HEK293 (cell line): ENCODE measurements around the gene FLRT1.

Source experiments
- CTCF ChIA-PET: fragments of 350-600 bp; formaldehyde crosslinking; extraction: SDS; loops from one replicate; lab custom pipeline; 2021; ENCODE audit warnings: antibody characterized with exemption; lab: Yijun Ruan, JAX
- POLR2A ChIA-PET: fragments of 300-600 bp; formaldehyde crosslinking; extraction: SDS; loops from one replicate; lab custom pipeline; 2020; ENCODE audit warnings: antibody characterized with exemption, inconsistent platforms; lab: Yijun Ruan, JAX
- H3K27ac ChIP-seq: fragments of 200-500 bp; sonication (Bioruptor generic); 2 replicates; pipeline ENCODE4 v1.5.1; 2014; ENCODE audit warnings: low read depth, low read length, control low read depth, inconsistent platforms; ENCODE audit errors: extremely low read depth
- H3K36me3 ChIP-seq, 2 experiments: fragments of 200-500 bp in 1 of 2; sonication (Bioruptor generic) in 1 of 2; 1 replicate in 1 of 2; 2 replicates in 1 of 2; pipeline ENCODE4 v1.5.1; 2014 to 2017; ENCODE audit warnings: inconsistent platforms in 2 of 2, low read length in 2 of 2; ENCODE audit not compliant: control insufficient read depth in 2 of 2, insufficient read depth in 1 of 2
- H3K4me1 ChIP-seq: fragments of 200-500 bp; sonication (Bioruptor generic); 2 replicates; pipeline ENCODE4 v1.5.1; 2014; ENCODE audit warnings: mild to moderate bottlenecking, low read length, inconsistent platforms; ENCODE audit not compliant: control insufficient read depth, insufficient read depth
- H3K4me3 ChIP-seq: 2 replicates; pipeline ENCODE4 v1.5.1; 2011; ENCODE audit warnings: low read depth, mild to moderate bottlenecking, control low read depth, low read length, moderate library complexity
- H3K9me3 ChIP-seq: fragments of 200-500 bp; sonication (Bioruptor generic); 2 replicates; pipeline ENCODE4 v1.5.1; 2014; ENCODE audit warnings: low read depth, low read length, inconsistent platforms; ENCODE audit not compliant: control insufficient read depth, insufficient read depth
- GLIS1 ChIP-seq: fragments of 450-650 bp; formaldehyde crosslinking; IDR thresholded peaks from 2 replicates; pipeline ENCODE4 v1.5.1; 2016; ENCODE audit warnings: missing biosample characterization, missing genetic modification characterization
- HIC1 ChIP-seq: fragments of 450-650 bp; formaldehyde crosslinking; IDR thresholded peaks from 2 replicates; pipeline ENCODE4 v1.5.1; 2016; ENCODE audit warnings: missing biosample characterization, missing genetic modification characterization
- KLF10 ChIP-seq: fragments of 450-650 bp; IDR thresholded peaks from 2 replicates; pipeline ENCODE4 v1.5.1; 2018; ENCODE audit warnings: missing biosample characterization, mild to moderate bottlenecking, missing genetic modification characterization
- KLF7 ChIP-seq: fragments of 450-650 bp; formaldehyde crosslinking; IDR thresholded peaks from 2 replicates; pipeline ENCODE4 v1.5.1; 2016; ENCODE audit warnings: missing biosample characterization, missing genetic modification characterization, borderline replicate concordance
- PATZ1 ChIP-seq: fragments of 450-650 bp; formaldehyde crosslinking; IDR thresholded peaks from 2 replicates; pipeline ENCODE4 v1.5.1; 2016; ENCODE audit warnings: missing biosample characterization, missing genetic modification characterization
- SALL2 ChIP-seq: fragments of 450-650 bp; formaldehyde crosslinking; IDR thresholded peaks from 2 replicates; pipeline ENCODE4 v1.5.0; 2017; ENCODE audit warnings: missing biosample characterization, mild to moderate bottlenecking, missing genetic modification characterization, borderline replicate concordance
- SCRT2 ChIP-seq: fragments of 450-650 bp; formaldehyde crosslinking; IDR thresholded peaks from 2 replicates; pipeline ENCODE4 v1.5.1; 2016; ENCODE audit warnings: missing biosample characterization, missing genetic modification characterization
- ZEB2 ChIP-seq: fragments of 450-650 bp; formaldehyde crosslinking; IDR thresholded peaks from 2 replicates; pipeline ENCODE4 v1.5.1; 2016; ENCODE audit warnings: missing biosample characterization, missing genetic modification characterization
- ZNF138 ChIP-seq: fragments of 450-650 bp; formaldehyde crosslinking; IDR thresholded peaks from 2 replicates; pipeline ENCODE4 v1.5.1; 2016; ENCODE audit warnings: missing biosample characterization, missing genetic modification characterization, borderline replicate concordance
- ZNF184 ChIP-seq: fragments of 450-650 bp; IDR thresholded peaks from 2 replicates; pipeline ENCODE4 v1.5.1; 2018; ENCODE audit warnings: missing biosample characterization, mild to moderate bottlenecking, missing genetic modification characterization
- ZNF501 ChIP-seq: fragments of 450-650 bp; formaldehyde crosslinking; IDR thresholded peaks from 2 replicates; pipeline ENCODE4 v1.5.1; 2016; ENCODE audit warnings: missing biosample characterization, missing genetic modification characterization
- ZNF521 ChIP-seq: fragments of 450-650 bp; formaldehyde crosslinking; IDR thresholded peaks from 2 replicates; pipeline ENCODE4 v1.5.1; 2017; ENCODE audit warnings: missing biosample characterization, mild to moderate bottlenecking, missing genetic modification characterization
- ZNF571 ChIP-seq: fragments of 450-650 bp; formaldehyde crosslinking; IDR thresholded peaks from 2 replicates; pipeline ENCODE4 v1.5.0; 2017; ENCODE audit warnings: missing biosample characterization, missing genetic modification characterization
- ZNF600 ChIP-seq: fragments of 450-650 bp; formaldehyde crosslinking; IDR thresholded peaks from 2 replicates; pipeline ENCODE4 v1.5.1; 2016; ENCODE audit warnings: missing biosample characterization, missing genetic modification characterization
- ZNF623 ChIP-seq: fragments of 450-650 bp; formaldehyde crosslinking; IDR thresholded peaks from 2 replicates; pipeline ENCODE4 v1.5.1; 2016; ENCODE audit warnings: missing biosample characterization, missing genetic modification characterization
- ZNF654 ChIP-seq: fragments of 450-650 bp; formaldehyde crosslinking; IDR thresholded peaks from 2 replicates; pipeline ENCODE4 v1.5.1; 2016; ENCODE audit warnings: low read depth, missing biosample characterization, missing genetic modification characterization
- TF ChIP-seq, protein P1 (sequence below): fragments of 450-650 bp; formaldehyde crosslinking; IDR thresholded peaks from 2 replicates; pipeline ENCODE4 v1.5.1; 2017; ENCODE audit warnings: missing biosample characterization, missing genetic modification characterization
- TF ChIP-seq, protein P2 (sequence below): fragments of 450-650 bp; formaldehyde crosslinking; IDR thresholded peaks from 2 replicates; pipeline ENCODE4 v1.5.1; 2017; ENCODE audit warnings: missing biosample characterization, missing genetic modification characterization
- TF ChIP-seq, protein P3 (sequence below): fragments of 450-650 bp; formaldehyde crosslinking; optimal IDR thresholded peaks from 2 replicates; pipeline ENCODE3; 2016; ENCODE audit warnings: missing biosample characterization, mild to moderate bottlenecking, missing genetic modification characterization
- TF ChIP-seq, protein P4 (sequence below): IDR thresholded peaks from 2 replicates; pipeline ENCODE4 v1.6.1; 2011; ENCODE audit warnings: mild to moderate bottlenecking, low read depth, low read length, borderline replicate concordance

Gene FLRT1

GRCh38 chr11:64035081-64035524, 628 bp upstream of the FLRT1 start (continued):
- TF ChIP-seq PATZ1 (peak; percentile 35), KLF7 (tag by site-specific recombination) (no peak)
- TF ChIP-seq, protein P1, sequence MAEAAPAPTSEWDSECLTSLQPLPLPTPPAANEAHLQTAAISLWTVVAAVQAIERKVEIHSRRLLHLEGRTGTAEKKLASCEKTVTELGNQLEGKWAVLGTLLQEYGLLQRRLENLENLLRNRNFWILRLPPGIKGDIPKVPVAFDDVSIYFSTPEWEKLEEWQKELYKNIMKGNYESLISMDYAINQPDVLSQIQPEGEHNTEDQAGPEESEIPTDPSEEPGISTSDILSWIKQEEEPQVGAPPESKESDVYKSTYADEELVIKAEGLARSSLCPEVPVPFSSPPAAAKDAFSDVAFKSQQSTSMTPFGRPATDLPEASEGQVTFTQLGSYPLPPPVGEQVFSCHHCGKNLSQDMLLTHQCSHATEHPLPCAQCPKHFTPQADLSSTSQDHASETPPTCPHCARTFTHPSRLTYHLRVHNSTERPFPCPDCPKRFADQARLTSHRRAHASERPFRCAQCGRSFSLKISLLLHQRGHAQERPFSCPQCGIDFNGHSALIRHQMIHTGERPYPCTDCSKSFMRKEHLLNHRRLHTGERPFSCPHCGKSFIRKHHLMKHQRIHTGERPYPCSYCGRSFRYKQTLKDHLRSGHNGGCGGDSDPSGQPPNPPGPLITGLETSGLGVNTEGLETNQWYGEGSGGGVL = peak; percentile 78

DNA sequence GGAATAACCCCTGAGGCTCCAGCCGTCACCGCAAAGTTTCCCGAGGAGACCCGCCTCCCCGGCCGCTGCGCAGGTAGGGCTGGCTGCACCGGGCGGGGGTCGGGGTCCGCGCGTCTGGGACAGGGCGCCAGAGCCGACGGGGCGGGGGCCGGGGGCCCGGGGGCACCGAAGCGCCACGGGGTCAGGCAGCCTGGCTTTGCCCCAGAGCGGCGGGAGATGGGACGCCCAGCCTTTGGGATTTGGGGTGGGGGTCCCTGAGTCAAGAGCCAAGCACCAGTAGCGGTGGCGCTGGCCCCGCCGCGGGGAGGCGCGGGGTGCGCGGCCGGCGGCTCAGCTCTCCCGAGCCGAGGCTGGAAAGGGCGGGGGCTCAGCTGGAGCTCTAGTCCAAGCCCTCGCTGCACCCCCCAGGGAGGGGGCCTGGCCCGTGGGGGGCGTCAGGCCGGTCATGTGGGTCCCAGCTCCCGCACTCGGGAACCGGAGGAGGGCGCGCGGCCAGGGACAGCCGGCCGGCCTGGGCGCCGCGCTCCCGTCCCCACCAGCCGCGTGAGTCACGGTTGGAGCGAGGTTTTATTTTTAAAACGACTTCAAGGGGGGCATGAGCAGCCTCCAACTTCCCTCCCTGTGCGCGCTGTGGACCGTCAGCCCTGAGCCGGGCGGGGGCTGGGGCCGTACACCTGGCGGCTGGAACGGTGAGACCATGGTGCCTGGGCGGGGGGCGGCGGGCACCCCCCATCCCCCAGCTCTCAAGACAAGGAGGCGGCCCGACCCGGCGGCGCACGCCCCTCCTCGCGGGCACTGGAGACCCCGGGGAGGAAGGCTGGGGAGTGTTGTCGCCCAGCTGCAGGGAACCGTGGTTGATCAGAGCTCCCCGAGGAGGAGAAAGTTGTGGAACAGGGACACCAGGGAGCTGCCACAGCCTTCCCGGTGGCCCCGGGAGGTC, 626 bp downstream of the FLRT1 start:
- ChIA-PET POLR2A (no interaction called here), CTCF (interaction anchor here (0.5 to 1.6 kb wide), 4 partner anchors 14 to 112 kb away, joined by 3 to 4 read pairs (median 4); no protein-coding TSS in a partner anchor)
- no peak overlapping the region for H3K27ac ChIP-seq
- H3K36me3 ChIP-seq = no peaks in the 10 kb centered on the region
- H3K9me3 ChIP-seq = no peaks in the 10 kb centered on the region
- no peaks in the 10 kb centered on the region for H3K4me1 ChIP-seq
- peak overlapping the region; percentile 28 for H3K4me3 ChIP-seq
- TF ChIP-seq ZNF521 (tag by site-specific recombination) (no peak), KLF10 (tag by site-specific recombination) (no peak), HIC1 (no peak), ZNF138 (tag by site-specific recombination) (no peak), PATZ1 (peak; percentile 54; the same call in 1 of the 2 replicates), SCRT2 (tag by site-specific recombination) (no peak), GLIS1 (tag by site-specific recombination) (peak; percentile 96), ZNF623 (no peak), ZNF501 (tag by site-specific recombination) (no peak), ZNF600 (tag by site-specific recombination) (no peak), ZNF654 (tag by site-specific recombination) (no peak), SALL2 (tag by site-specific recombination) (no peak), ZNF184 (tag by site-specific recombination) (no peak), ZEB2 (0 out of 2 replicates have a peak, but pooled peaks have one; percentile 47), ZNF571 (tag by site-specific recombination) (no peak)
- TF ChIP-seq, protein P2, sequence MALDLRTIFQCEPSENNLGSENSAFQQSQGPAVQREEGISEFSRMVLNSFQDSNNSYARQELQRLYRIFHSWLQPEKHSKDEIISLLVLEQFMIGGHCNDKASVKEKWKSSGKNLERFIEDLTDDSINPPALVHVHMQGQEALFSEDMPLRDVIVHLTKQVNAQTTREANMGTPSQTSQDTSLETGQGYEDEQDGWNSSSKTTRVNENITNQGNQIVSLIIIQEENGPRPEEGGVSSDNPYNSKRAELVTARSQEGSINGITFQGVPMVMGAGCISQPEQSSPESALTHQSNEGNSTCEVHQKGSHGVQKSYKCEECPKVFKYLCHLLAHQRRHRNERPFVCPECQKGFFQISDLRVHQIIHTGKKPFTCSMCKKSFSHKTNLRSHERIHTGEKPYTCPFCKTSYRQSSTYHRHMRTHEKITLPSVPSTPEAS = no peak
- TF ChIP-seq, protein P3, sequence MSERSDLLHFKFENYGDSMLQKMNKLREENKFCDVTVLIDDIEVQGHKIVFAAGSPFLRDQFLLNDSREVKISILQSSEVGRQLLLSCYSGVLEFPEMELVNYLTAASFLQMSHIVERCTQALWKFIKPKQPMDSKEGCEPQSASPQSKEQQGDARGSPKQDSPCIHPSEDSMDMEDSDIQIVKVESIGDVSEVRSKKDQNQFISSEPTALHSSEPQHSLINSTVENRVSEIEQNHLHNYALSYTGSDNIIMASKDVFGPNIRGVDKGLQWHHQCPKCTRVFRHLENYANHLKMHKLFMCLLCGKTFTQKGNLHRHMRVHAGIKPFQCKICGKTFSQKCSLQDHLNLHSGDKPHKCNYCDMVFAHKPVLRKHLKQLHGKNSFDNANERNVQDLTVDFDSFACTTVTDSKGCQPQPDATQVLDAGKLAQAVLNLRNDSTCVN = peak; percentile 72
- TF ChIP-seq, protein P4, sequence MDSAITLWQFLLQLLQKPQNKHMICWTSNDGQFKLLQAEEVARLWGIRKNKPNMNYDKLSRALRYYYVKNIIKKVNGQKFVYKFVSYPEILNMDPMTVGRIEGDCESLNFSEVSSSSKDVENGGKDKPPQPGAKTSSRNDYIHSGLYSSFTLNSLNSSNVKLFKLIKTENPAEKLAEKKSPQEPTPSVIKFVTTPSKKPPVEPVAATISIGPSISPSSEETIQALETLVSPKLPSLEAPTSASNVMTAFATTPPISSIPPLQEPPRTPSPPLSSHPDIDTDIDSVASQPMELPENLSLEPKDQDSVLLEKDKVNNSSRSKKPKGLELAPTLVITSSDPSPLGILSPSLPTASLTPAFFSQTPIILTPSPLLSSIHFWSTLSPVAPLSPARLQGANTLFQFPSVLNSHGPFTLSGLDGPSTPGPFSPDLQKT = no peak
